ENCODE results near the gene MEF2D.
A peak's percentile ranks its signal among the peaks of the same experiment; 100 is the strongest.

Gene MEF2D

DNA sequence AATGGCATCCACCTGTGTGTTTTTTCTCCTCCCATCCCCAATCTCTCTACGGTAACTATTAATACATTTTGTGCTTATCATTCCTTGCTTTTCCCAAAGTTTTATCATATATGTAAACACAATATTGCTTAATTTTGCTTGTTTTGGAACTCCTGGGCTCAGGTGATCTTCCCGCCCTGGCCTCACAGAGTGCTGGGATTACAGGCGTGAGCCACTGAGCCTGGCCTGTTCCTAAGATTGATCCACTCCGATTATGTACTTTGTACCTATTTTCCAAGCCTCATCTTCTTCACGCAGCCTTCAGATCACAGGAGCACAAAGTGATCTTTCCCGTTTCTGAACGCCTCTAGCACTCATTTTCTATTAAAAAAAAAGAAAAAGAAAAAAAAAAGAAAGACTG lies 45.2 kb downstream of the MEF2D start:
- FAIRE-seq = no peak
- TF ChIP-seq, protein P1, sequence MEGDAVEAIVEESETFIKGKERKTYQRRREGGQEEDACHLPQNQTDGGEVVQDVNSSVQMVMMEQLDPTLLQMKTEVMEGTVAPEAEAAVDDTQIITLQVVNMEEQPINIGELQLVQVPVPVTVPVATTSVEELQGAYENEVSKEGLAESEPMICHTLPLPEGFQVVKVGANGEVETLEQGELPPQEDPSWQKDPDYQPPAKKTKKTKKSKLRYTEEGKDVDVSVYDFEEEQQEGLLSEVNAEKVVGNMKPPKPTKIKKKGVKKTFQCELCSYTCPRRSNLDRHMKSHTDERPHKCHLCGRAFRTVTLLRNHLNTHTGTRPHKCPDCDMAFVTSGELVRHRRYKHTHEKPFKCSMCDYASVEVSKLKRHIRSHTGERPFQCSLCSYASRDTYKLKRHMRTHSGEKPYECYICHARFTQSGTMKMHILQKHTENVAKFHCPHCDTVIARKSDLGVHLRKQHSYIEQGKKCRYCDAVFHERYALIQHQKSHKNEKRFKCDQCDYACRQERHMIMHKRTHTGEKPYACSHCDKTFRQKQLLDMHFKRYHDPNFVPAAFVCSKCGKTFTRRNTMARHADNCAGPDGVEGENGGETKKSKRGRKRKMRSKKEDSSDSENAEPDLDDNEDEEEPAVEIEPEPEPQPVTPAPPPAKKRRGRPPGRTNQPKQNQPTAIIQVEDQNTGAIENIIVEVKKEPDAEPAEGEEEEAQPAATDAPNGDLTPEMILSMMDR (IDR thresholded peaks at IDR 0.05; ENCODE audit: insufficient read depth, missing control alignments) = no peak
- DNase-seq (ENCODE audit: insufficient read length, low spot score) = no peak

DNA sequence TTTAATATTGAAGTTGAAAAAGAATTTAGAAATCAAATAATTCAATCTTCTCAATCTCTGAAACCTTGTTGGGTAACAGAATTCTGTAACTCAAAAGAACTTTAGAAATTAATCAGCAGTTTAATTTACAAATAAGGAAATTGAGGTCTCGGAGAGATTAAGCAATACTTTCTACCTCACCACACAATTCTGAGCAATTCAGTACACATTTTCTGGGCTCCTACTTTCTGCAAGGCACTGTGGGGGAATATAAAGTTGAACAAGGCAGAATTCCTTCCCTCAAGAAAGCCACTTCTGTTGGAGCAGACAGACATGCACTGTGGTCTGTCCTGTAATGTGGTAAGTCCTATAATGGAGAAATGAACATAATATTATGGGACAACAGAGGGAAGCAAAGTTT lies 47.7 kb downstream of the MEF2D start:
- FAIRE-seq (no peak), DNase-seq (ENCODE audit: insufficient read length, low spot score) (no peak)
- TF ChIP-seq, protein P1 (IDR thresholded peaks at IDR 0.05; ENCODE audit: insufficient read depth, missing control alignments) = no peak

DNA sequence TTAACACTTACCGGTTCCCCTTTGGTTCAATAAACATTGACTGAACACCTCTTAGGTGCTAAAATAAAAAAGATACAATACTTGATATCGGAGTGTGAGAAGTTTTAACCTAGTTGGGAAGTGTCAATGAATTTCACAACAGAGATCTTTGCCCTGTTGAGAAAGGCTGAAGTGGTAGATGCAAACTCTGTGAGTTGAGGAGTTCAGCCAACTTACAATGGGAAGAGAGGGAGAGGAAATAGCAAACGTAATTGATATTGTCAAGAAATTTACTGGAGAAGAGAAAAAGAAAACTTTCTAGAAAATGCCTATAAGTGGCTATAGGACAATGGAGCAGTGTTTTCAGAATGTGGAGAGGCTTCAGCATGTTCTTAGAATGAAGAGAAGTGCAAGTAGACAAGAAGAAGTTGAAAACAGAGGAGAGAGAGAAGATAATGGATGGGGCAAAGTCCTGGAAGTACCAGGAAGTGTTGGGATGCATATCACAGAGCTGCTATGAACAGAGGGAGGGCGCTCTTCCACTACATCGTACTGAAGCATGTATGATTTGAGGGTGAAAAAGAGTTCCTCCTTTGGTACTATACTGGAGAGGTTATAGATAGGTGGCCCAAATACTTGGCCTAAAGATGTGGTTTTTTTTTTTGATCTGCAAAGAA lies 48.9 kb downstream of the MEF2D start:
- DNase-seq (ENCODE audit: insufficient read length, low spot score) = no peak
- TF ChIP-seq, protein P1 (IDR thresholded peaks at IDR 0.05; ENCODE audit: insufficient read depth, missing control alignments) = no peak
- no peak for FAIRE-seq

DNA sequence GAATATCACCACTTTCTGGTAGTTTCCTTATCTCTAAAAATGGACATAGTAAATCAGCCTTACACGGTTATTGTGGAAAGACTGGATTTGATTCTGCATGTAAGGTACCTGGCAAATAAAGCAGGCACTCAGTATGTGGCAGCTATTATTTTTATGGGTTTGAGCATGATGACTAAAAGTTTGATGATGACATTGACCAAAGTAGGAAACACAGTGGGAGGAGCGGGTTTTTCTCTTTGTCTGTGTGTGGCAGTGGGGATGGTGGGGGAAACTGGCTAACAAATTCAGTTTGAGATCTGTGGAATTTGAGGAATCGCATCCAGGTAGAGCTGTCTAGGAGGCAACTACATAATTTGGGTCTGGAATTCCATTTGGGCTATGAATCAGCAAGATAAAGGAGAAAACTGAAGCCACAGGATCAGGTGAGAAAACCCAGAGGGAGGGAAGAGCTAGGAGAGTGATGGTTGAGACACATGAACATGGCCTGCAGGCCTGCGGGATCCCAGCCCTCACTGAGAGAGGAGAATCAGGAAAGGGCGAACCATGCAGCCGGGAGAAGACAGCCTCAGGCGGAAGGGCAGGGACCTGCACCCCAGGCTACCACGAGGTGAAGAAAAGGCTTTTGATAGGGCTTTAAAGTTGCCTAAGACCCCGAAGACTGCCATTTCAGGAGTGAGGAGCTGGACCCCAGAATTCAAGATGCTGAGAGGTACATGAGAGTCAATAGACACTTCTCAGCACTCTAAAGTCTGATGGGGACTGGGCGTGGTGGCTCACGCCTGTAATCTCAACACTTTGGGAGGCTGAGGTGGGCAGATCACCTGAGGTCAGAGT lies 52.2 kb downstream of the MEF2D start:
- DNase-seq (ENCODE audit: insufficient read length, low spot score) = no peak
- TF ChIP-seq, protein P1 (IDR thresholded peaks at IDR 0.05; ENCODE audit: insufficient read depth, missing control alignments) = no peak
- FAIRE-seq = no peak

DNA sequence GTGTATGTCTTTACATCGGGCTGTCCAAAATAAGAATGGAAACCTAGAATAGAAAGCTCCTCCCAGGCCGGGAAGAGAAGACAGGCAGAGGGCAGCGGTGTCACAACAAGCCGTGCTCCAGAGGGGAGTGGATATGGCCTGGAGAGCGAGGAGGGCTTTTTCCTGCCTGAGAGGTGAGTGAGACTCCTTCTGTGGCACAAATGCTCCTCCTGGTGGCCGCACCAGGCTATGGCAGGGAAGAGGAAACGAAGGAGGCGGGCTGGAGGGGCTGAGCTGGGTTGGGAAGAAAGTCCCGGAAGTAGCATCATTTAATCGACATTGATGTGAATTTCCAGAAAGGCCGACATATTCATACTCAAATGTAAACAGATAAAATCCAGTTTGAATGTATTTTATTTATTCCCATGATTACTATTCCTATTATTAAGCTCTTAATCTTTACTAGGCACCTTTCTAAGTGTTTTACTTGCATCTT lies 54.7 kb downstream of the MEF2D start:
- FAIRE-seq (peak; percentile 11), DNase-seq (ENCODE audit: insufficient read length, low spot score) (peak; percentile 76)
- TF ChIP-seq, protein P1 (IDR thresholded peaks at IDR 0.05; ENCODE audit: insufficient read depth, missing control alignments) = peak; percentile 100

DNA sequence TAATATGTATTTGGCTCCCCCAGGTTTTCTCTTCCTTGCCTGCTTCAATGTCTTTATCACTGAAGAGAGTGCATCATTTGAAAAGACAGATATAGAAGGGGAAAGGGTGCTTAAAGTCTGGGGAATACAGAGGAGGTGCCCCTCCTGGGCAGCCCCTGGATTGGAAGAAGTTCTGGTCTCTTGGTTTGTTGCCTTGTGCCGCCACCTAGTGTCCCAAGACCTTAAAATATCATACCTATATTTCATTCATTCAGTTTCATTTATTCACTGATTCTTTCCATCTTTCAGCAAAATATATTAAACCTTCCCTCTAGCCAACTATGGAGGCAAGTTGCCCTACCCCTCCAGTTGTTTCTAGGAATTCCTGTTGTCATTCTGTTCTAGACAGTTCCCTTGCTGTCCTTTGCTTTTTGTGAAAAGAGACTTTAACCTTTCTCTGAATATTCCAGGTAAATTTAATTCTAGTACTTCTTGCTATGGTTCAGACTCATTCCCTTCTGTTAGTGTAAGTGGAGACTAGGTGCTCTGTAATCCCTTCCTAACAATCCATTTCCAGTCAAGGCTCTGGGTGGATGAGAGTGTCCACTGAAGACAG lies 56.1 kb downstream of the MEF2D start:
- DNase-seq (ENCODE audit: insufficient read length, low spot score) (no peak), FAIRE-seq (peak; percentile 83)
- TF ChIP-seq, protein P1 (IDR thresholded peaks at IDR 0.05; ENCODE audit: insufficient read depth, missing control alignments) = peak; percentile 75
